Chondrocyte (in vitro differentiated cells): Measurements from ENCODE around the gene BCAR1. TPM values are rescaled to one million over a fixed set of nuclear protein-coding genes. Genes with fewer than 3 reads are reported as not detected.
"Not testable (repeated sequence)": the region's sequence is repeated elsewhere in the genome, so short reads cannot be mapped to it uniquely, and the experiment has no call there.

Source experiments
- DNase-seq: peaks from one replicate; pipeline ENCODE4 v3.0.0; 2021; ENCODE audit warnings: mixed read lengths, low spot score
- H3K27ac Mint-ChIP-seq: one replicate; pipeline ENCODE4 v1.8.0; 2021; ENCODE audit warnings: mild to moderate bottlenecking, moderate library complexity, mixed read lengths; ENCODE audit not compliant: unreplicated experiment
- H3K27me3 Mint-ChIP-seq: 2 replicates; pipeline ENCODE4 v1.8.0; 2021; ENCODE audit warnings: low read depth, mixed read lengths
- H3K36me3 Mint-ChIP-seq: 2 replicates; pipeline ENCODE4 v1.8.0; 2021; ENCODE audit warnings: low read depth, mixed read lengths
- H3K4me1 Mint-ChIP-seq: 2 replicates; pipeline ENCODE4 v1.8.0; 2021; ENCODE audit warnings: low read depth, mild to moderate bottlenecking, mixed read lengths
- H3K4me3 Mint-ChIP-seq: one replicate; pipeline ENCODE4 v1.8.0; 2021; ENCODE audit warnings: mild to moderate bottlenecking, moderate library complexity, mixed read lengths; ENCODE audit not compliant: unreplicated experiment
- H3K9me3 Mint-ChIP-seq: 2 replicates; pipeline ENCODE4 v1.8.0; 2021; ENCODE audit warnings: low read depth, mixed read lengths
- CTCF ChIP-seq: fragments of 200-600 bp; sonication (generic); IDR thresholded peaks from 2 replicates; pipeline ENCODE4 v1.5.0; 2021; ENCODE audit warnings: antibody characterized with exemption, mild to moderate bottlenecking, moderate library complexity
- total RNA-seq: library from RNA; stranded (reverse); gene quantifications from 3 replicates; pipeline ENCODE4 v1.2.1, GENCODE V29; 2021

The BCAR1 gene
- total RNA-seq, 1 donor from 2014 or later = 125 TPM

- Mint-ChIP-seq H3K9me3 (no peaks in the 10 kb centered on the region), H3K4me3 (peak overlapping the region; percentile 60), H3K27me3 (no peaks in the 10 kb centered on the region), H3K4me1 (peaks cover 92% of the 10 kb centered on the region), H3K27ac (peak overlapping the region; percentile 100), H3K36me3 (peaks cover 20% of the 10 kb centered on the region)
- DNase-seq = no peak
- TF ChIP-seq CTCF = no peak
Observed at GRCh38 chr16:75243667-75244224, 7.7 kb downstream of the BCAR1 start.

- not testable (repeated sequence) for H3K9me3 Mint-ChIP-seq, H3K4me3 Mint-ChIP-seq, H3K27me3 Mint-ChIP-seq, DNase-seq
- H3K36me3 Mint-ChIP-seq = peaks cover 18% of the 10 kb centered on the region
- peak overlapping the region; percentile 100 for H3K27ac Mint-ChIP-seq
- H3K4me1 Mint-ChIP-seq = peaks cover 89% of the 10 kb centered on the region
Observed at GRCh38 chr16:75242436-75243078, 8.9 kb downstream of the BCAR1 start.

- Mint-ChIP-seq H3K9me3 (no peaks in the 10 kb centered on the region), H3K36me3 (peaks cover 20% of the 10 kb centered on the region), H3K27ac (peak overlapping the region; percentile 77), H3K27me3 (no peaks in the 10 kb centered on the region), H3K4me3 (no peak overlapping the region), H3K4me1 (peaks cover 87% of the 10 kb centered on the region)
- no peak for TF ChIP-seq CTCF
- DNase-seq = no peak
Observed at GRCh38 chr16:75241955-75242354, 9.5 kb downstream of the BCAR1 start.

GRCh38 chr16:75241412-75241811, 10.0 kb downstream of the BCAR1 start:
- TF ChIP-seq CTCF = no peak
- H3K9me3 Mint-ChIP-seq = no peaks in the 10 kb centered on the region

GRCh38 chr16:75240633-75241032, 10.8 kb downstream of the BCAR1 start:
- not testable (repeated sequence) for H3K27me3 Mint-ChIP-seq, DNase-seq, H3K4me3 Mint-ChIP-seq, H3K9me3 Mint-ChIP-seq
- peak overlapping the region; percentile 94 for H3K27ac Mint-ChIP-seq
- peaks cover 79% of the 10 kb centered on the region for H3K4me1 Mint-ChIP-seq
- H3K36me3 Mint-ChIP-seq = peaks cover 24% of the 10 kb centered on the region

More at GRCh38 chr16:75241412-75241811, 10.0 kb downstream of the BCAR1 start:
- Mint-ChIP-seq H3K4me1 (peaks cover 82% of the 10 kb centered on the region), H3K4me3 (no peak overlapping the region), H3K36me3 (peaks cover 20% of the 10 kb centered on the region), H3K27me3 (no peaks in the 10 kb centered on the region), H3K27ac (peak overlapping the region; percentile 27)
- no peak for DNase-seq

- H3K4me1 Mint-ChIP-seq = peaks cover 75% of the 10 kb centered on the region
- no peaks in the 10 kb centered on the region for H3K9me3 Mint-ChIP-seq
- peak; percentile 89 for DNase-seq
- H3K27me3 Mint-ChIP-seq = no peaks in the 10 kb centered on the region
- peak overlapping the region; percentile 99 for H3K27ac Mint-ChIP-seq
- no peak overlapping the region for H3K4me3 Mint-ChIP-seq
- H3K36me3 Mint-ChIP-seq = peaks cover 24% of the 10 kb centered on the region
- TF ChIP-seq CTCF = no peak
Observed at GRCh38 chr16:75239542-75240122, 11.8 kb downstream of the BCAR1 start.
